Neural crest cell (in vitro differentiated cells): ENCODE results near the gene ZNF677. TPM values are rescaled to one million over a fixed set of nuclear protein-coding genes. Genes with fewer than 3 reads are reported as not detected.
"Not testable (repeated sequence)": the region's sequence is repeated elsewhere in the genome, so short reads cannot be mapped to it uniquely, and the experiment has no call there.

Experiments
- DNase-seq: peaks from one replicate; pipeline ENCODE4 v3.0.0; 2021; ENCODE audit warnings: low read depth, mixed read lengths, low spot score
- H3K27ac Mint-ChIP-seq: one replicate; pipeline ENCODE4 v1.8.0; 2021; ENCODE audit warnings: mild to moderate bottlenecking, mixed read lengths; ENCODE audit not compliant: unreplicated experiment
- H3K27me3 Mint-ChIP-seq: 2 replicates; pipeline ENCODE4 v1.8.0; 2021; ENCODE audit warnings: low read depth, mild to moderate bottlenecking, mixed read lengths
- H3K36me3 Mint-ChIP-seq: 2 replicates; pipeline ENCODE4 v1.8.0; 2021; ENCODE audit warnings: low read depth, mild to moderate bottlenecking, mixed read lengths
- H3K4me1 Mint-ChIP-seq: 2 replicates; pipeline ENCODE4 v1.8.0; 2021; ENCODE audit warnings: mixed read lengths
- H3K4me3 Mint-ChIP-seq: one replicate; pipeline ENCODE4 v1.8.0; 2021; ENCODE audit warnings: mild to moderate bottlenecking, mixed read lengths
- H3K9me3 Mint-ChIP-seq: 2 replicates; pipeline ENCODE4 v1.8.0; 2021; ENCODE audit warnings: mixed read lengths
- total RNA-seq: library from RNA; stranded (reverse); gene quantifications from 2 replicates; pipeline ENCODE4 v1.2.1, GENCODE V29; 2021
- TF ChIP-seq, protein P1 (sequence below): fragments of 200-600 bp; sonication (generic); conservative IDR thresholded peaks from 2 replicates; pipeline ENCODE4 v1.5.0; 2021; ENCODE audit warnings: antibody characterized with exemption, mild to moderate bottlenecking

ZNF677 gene
- total RNA-seq, 1 donor from 2014 or later: 26.3 TPM

- H3K27ac Mint-ChIP-seq: no peak overlapping the region
- H3K4me3 Mint-ChIP-seq: no peak overlapping the region
- TF ChIP-seq, protein P1, sequence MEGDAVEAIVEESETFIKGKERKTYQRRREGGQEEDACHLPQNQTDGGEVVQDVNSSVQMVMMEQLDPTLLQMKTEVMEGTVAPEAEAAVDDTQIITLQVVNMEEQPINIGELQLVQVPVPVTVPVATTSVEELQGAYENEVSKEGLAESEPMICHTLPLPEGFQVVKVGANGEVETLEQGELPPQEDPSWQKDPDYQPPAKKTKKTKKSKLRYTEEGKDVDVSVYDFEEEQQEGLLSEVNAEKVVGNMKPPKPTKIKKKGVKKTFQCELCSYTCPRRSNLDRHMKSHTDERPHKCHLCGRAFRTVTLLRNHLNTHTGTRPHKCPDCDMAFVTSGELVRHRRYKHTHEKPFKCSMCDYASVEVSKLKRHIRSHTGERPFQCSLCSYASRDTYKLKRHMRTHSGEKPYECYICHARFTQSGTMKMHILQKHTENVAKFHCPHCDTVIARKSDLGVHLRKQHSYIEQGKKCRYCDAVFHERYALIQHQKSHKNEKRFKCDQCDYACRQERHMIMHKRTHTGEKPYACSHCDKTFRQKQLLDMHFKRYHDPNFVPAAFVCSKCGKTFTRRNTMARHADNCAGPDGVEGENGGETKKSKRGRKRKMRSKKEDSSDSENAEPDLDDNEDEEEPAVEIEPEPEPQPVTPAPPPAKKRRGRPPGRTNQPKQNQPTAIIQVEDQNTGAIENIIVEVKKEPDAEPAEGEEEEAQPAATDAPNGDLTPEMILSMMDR: no peak
- H3K27me3 Mint-ChIP-seq: no peaks in the 10 kb centered on the region
- peaks cover 30% of the 10 kb centered on the region for H3K36me3 Mint-ChIP-seq
- no peaks in the 10 kb centered on the region for H3K4me1 Mint-ChIP-seq
- no peak for DNase-seq
- peaks cover 28% of the 10 kb centered on the region for H3K9me3 Mint-ChIP-seq
Measured at GRCh38 chr19:53224606-53225005, 30.1 kb downstream of the ZNF677 start.

DNA sequence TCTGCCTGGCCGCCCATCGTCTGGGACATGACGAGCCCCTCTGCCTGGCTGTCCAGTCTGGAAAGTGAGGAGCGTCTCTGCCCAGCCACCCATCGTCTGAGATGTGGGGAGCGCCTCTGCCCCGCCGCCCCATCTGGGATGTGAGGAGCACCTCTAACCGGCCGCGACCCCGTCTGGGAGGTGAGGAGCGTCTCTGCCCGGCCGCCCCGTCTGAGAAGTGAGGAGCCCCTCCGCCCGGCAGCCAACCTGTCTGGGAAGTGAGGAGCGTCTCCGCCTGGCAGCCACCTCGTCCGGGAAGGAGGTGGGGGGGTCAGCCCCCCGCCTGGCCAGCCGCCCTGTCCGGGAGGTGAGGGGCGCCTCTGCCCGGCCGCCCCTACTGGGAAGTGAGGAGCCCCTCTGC lies 32.0 kb downstream of the ZNF677 start:
- not testable (repeated sequence) for DNase-seq, H3K4me3 Mint-ChIP-seq, H3K4me1 Mint-ChIP-seq, H3K27ac Mint-ChIP-seq, H3K27me3 Mint-ChIP-seq
- peaks cover 33% of the 10 kb centered on the region for H3K9me3 Mint-ChIP-seq
- H3K36me3 Mint-ChIP-seq: peaks cover 27% of the 10 kb centered on the region

DNA sequence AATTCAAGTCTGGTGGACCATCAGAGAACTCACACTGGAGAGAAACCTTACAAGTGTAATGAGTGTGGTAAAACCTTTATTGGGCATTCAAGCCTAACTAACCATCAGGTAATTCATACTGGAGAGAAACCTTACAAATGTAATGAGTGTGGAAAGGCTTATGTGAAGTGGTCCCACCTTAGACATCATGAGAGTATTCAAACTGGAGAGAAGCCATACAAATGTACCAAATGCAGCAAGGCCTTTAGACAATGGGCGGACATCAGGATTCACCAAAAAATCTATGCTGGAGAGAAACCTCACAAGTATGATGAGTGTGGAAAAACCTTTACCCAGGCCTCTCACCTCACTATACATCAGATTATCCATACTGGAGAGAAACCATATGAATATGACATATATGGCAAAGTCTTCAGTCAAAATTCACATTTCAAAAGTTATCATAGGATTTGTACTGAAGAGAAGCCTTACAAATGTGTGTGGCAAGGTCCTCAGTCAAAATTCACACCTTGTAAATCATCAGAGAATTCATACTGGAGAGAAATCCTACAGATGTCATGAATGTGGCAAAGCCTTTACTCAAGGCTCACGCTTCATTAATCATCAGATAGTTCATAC lies 41.9 kb downstream of the ZNF677 start:
- Mint-ChIP-seq H3K4me1 (no peaks in the 10 kb centered on the region), H3K27me3 (no peaks in the 10 kb centered on the region), H3K9me3 (peaks cover 36% of the 10 kb centered on the region), H3K36me3 (peaks cover 65% of the 10 kb centered on the region), H3K27ac (no peak overlapping the region), H3K4me3 (no peak overlapping the region)
- DNase-seq: no peak
- TF ChIP-seq, protein P1: no peak

DNA sequence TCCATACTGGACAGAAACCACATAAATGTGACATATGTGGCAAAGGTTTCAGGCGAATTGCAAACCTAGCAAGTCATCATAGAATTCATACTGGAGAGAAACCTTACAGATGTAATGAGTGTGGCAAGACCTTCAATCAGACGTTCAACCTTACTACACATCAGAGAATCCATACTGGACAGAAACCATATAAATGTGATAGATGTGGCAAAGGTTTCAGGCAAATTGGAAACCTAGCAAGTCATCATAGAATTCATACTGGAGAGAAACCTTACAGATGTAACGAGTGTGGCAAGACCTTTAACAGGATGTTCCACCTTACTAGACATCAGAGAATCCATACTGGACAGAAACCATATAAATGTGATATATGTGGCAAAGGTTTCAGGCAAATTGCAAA lies 43.1 kb downstream of the ZNF677 start:
- H3K36me3 Mint-ChIP-seq: peaks cover 74% of the 10 kb centered on the region
- H3K27me3 Mint-ChIP-seq, H3K4me1 Mint-ChIP-seq, H3K4me3 Mint-ChIP-seq, DNase-seq, H3K27ac Mint-ChIP-seq: not testable (repeated sequence)
- peaks cover 43% of the 10 kb centered on the region for H3K9me3 Mint-ChIP-seq

GRCh38 chr19:53196777-53197396 lies 57.8 kb downstream of the ZNF677 start:
- Mint-ChIP-seq H3K4me3 (peak overlapping the region; percentile 91), H3K27me3 (no peaks in the 10 kb centered on the region), H3K4me1 (peaks cover 35% of the 10 kb centered on the region), H3K27ac (peak overlapping the region; percentile 92), H3K36me3 (peaks cover 38% of the 10 kb centered on the region), H3K9me3 (peaks cover 14% of the 10 kb centered on the region)
- DNase-seq: peak; percentile 92
- TF ChIP-seq, protein P1: no peak

GRCh38 chr19:53195265-53195903 lies 59.3 kb downstream of the ZNF677 start:
- Mint-ChIP-seq H3K4me1 (peaks cover 37% of the 10 kb centered on the region), H3K36me3 (peaks cover 42% of the 10 kb centered on the region), H3K9me3 (peaks cover 9% of the 10 kb centered on the region), H3K27ac (peak overlapping the region; percentile 84), H3K27me3 (no peaks in the 10 kb centered on the region), H3K4me3 (peak overlapping the region; percentile 83)
- TF ChIP-seq, protein P1: peak; percentile 87
- DNase-seq: peak; percentile 61
